Activated CD4-positive, alpha-beta T cell treated with anti-CD3 and anti-CD28 coated beads, Interleukin-2, amount 50 U/mL, for 48 hours (primary cell): ENCODE data around the gene UNC5A.

ENCODE experiments used
- DNase-seq, 2 experiments: peaks; one replicate each; pipeline ENCODE4 v3.0.0-alpha.2; 2020

UNC5A gene

GRCh38 chr5:176822041-176822792 lies 11.9 kb downstream of the UNC5A start:
- no peak for DNase-seq

DNA sequence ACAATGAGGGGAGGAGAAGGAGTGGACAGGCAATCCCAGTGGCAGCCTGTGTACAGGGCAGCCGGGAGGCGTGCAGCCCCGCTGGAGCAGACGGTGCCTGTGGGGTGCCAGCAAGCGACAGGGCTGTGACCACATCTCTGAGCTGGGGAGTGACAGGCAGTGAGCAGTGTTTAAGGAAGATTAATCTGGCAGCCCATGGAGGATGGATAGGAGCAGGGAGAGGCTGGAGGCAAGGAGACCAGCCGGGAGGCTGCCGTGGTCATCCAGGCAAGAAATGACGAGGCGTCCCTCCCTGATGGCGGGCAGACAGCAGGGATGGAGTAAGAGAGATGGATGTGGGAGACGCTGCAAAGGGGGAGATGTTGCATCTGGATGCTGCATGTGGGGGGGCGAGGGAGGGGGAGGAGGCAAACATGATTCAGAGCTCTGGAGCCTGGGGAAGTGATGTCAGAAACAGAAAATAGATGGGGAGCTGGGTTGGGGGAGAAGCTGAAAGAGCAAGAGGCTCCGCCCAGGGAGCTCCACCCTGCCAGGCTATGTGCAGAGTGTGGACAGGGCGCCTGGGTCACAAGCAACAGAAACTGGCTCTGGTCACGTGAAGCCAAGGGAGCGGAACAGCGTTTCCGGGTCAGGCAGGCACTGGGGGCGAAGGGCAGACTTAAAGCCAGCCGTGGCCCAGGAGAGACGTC lies 12.6 kb downstream of the UNC5A start:
- DNase-seq: no peak

DNA sequence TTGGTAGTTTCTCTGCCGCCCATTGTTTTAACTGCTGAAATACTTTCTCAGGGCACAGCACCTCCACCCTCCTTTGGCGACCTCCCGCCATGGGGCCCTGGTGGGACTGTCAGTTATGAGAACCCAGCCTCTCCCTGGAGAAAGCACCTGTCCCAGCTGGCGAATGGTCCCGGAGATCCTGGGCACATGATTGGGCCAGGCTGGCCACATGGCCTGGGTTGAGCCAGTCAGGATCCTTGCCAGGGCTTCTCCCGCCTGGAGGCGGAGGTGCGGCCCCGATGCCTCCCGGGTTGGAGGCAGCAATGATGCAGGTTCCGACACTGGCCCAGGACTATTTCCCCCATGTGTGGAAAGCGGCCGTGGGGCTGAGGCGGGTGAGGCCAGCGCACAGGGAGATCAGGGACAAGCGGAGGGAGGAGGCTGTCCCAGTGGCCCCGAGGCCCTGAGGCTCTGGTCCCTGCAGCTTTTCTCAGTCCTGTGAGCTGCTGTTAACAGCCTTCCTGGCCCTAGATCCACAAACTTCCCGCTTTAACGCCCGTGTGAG lies 13.6 kb downstream of the UNC5A start:
- no peak for DNase-seq

DNA sequence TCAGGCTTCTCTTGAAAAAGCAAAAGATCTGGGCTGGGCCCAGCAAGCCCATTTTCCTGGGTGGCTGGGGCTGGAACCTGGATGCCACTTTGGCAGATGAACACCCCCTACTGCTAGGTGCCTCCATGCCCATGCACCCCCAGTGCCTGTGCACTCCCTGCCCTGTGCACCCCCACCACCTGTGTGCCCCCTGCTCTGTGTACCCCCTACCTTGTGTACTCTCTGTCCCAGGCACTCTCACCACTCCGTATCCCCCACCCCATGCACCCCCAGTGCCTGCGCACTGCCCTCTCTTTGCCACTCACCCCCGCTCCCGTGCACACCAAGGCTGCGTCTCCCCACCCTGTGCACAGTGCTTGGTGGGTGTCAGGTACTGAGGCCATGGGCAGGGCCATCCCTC lies 14.2 kb downstream of the UNC5A start:
- no peak for DNase-seq

GRCh38 chr5:176825234-176825633 lies 14.9 kb downstream of the UNC5A start:
- no peak for DNase-seq

- DNase-seq: no peak
Observed at GRCh38 chr5:176825957-176826356, 15.6 kb downstream of the UNC5A start.

DNA sequence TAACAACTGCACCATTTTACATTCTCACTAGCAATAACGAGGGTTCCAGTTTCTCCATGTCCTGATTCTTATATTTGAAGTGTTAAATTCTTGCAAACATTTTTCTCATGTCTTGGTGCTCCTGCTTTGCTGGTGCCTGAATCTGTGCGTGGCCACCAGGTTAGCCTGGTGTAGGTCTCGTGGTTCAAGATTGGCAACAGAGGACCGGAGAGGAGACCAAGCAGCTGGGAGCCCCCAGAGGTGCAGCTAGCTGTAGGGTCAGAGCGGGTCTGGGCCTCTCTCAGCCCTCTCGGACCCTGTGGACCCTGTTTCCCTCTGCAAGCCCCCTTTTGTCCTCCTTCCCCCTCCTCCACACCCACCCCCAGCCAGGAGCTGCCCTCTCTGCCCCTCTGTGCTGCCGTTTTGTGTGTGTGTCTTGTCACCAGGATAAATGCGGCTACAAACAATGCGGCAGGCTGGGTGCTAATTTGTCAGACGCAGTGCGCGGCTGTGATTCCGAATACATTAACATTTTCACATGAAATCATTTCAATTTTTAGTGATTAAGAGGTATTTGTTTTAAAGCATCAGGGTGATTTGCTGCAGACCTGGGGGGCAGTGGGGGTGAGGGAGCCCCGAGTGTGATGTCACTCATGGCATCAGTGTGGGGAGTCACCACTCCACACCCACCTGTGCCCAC lies 17.5 kb downstream of the UNC5A start:
- DNase-seq: no peak

- DNase-seq: no peak
Observed at GRCh38 chr5:176829320-176829719, 19.0 kb downstream of the UNC5A start.

- DNase-seq: no peak
Observed at GRCh38 chr5:176830422-176830994, 20.1 kb downstream of the UNC5A start.

DNA sequence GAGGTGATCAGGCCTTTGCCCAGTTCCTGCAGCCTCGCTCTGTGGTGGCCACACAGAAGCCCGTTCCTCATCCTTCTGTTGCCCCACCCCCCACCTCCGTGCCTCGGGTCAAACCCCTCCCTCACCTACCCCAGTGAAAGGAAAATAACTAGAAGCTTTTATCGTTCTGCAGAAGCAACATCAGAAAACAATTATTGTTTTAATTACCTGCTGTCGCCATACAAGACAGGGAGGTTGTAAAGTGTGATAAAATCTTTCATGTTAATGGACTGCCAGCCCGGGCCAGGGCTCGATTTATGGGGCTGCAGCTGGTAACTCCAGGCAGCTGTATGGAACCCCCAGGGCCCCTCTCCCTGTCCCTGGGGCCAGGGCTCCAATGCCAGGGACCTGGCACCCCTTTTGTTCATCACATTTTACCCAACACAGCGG lies 20.6 kb downstream of the UNC5A start:
- no peak for DNase-seq

GRCh38 chr5:176831425-176831824 lies 21.1 kb downstream of the UNC5A start:
- no peak for DNase-seq

DNA sequence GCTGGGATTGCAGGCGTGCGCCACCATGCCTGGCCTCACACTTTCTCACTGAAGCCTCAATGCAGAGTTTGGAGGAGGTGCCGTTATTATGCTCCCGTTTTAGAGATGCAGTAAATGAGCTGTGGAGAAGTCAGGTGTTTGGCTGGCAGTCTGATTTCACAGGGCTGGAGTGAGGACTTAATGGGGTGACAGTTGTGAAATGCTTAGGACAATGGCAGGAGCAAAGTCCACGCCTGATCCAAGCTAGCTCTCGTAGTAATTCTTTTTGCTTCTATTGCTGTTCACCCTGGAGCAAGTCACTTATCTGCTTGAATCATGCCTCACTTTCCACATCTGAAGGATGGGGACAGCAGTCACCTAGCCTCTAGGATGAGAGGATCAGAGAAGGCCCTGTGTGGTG lies 21.8 kb downstream of the UNC5A start:
- DNase-seq: no peak

DNA sequence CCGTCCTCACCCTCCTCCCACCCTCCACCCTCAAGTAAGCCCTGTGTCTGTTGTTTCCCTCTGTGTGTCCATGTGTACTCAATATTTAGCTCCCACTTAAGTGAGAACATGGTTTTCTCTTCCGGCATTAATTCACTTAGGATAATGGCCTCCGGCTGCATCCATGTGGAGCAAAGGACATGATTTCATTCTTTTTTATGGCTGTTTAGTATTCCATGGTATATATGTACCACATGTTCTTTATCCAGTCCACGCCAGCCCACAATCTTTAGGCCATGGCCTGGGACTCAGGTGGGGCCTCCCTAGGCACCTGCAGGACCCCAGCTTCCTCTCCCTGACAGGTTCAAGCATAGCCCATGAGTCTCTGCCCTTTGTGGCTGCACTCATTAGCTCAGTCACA lies 22.9 kb downstream of the UNC5A start:
- DNase-seq: no peak

DNA sequence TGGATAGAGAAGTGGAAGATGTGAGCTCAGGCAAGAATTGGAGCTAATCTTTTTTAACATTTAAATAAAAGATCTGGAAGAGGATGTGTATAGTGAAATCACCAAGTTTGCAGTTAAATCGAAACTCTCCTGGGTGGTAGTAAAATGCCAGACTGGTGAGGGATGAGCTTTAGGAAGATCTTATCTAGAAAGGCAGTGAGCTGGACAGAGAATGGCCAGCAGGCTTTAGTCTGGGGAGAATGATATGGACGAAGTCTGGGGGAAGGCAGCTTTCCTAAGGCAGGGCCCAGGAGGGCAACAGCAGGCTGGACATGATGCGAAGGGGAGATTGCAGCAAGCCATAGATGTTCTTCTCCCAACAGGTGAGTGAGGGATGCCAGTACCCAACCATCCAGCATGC lies 25.6 kb downstream of the UNC5A start:
- no peak for DNase-seq

DNA sequence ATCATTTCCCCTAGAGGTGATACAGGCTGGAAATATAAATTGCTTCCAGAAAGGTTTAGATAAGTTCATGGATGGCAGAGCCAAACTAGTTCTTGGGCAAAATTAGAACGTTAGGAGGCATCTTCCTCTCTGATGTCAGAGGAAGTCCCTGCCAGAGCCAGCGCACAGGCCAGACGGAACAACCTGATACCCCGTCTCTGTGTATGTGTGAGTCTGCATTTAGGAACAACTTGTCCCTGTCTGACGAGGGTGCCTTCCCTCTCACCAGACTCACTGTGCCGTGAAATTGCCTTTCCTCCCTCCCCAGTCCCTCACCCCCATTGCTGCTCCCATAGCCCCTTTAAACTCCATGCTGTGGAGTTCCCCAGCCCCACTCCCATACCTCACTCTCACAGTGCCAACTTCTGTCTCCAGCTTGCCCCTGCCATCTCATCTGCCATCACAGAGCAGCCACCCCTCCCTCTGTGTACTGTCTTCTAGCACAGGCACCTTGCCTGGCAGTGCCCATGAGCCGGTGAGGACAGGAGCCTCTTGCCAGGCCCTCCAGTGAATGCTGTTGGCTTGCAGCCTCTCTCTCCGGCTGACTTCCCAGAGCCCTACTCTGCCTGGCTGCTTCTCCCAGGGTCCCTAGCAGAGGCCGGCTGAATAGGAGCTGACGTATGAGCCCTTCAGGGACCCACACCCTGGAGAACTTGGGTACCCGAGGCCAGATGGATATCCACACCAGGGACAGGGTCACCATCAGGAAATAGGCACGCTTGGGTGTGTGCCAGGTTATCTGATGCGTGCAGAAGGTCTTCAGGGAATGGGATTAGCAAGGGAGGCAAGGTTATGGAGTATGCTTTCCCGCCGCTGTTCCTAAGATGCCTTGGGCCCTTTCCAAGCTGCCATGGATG lies 26.7 kb downstream of the UNC5A start:
- no peak for DNase-seq

- peak; percentile 81 to 82 for DNase-seq
Observed at GRCh38 chr5:176837707-176838115, 27.4 kb downstream of the UNC5A start.

GRCh38 chr5:176843673-176844072 lies 33.3 kb downstream of the UNC5A start:
- no peak for DNase-seq

DNA sequence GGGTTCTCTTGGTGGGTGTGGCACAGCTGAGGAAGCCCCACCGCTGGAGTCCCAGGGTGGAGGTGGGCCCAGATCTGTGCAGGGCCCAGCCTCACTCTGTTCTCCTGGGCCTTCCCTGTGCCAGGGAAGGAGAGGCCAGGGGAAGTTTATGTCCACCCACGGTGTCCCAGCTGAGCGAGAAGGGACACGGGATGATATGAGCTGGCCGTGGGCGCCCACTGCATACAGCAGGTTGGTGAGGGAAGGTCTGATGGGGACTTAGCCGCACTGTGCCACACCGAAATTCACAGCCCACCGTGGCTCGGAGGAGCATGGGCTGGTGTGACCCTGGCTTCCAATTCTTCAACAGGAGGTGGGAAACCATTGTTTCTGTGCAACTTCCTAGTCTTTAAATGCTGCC lies 33.9 kb downstream of the UNC5A start:
- no peak for DNase-seq

DNA sequence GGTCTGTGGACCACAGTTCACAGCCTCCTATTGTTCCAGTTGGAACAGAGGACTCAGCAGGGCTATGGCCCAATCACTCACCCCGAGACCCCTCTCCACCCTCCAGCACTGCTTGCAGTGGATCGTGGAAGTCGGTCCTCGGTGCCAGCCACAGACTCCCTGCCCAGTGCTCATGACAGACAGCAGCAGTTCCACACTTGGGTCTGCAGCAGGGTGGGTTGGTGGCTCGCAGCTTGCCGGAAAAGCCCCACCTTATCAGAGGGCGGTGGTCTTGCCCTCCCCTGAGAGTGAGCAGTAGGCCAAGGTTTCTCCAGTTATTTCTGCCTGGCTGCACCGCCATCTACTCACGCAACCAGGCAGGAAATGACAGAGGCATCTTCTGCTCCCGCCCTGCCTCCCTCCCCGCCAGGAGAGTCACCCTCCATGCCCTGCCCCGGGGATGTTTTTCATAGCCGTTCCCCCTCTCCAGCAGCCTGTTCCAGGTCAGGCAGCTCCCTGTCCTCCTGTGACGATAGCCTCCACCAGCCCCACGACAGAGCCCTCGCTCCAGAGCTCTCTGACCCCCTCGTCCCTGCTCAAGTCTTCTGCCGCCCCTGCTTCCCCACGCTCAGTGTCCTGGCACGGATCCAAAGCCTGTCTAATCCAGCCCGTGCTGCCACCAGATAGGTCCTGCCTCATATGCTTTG lies 34.5 kb downstream of the UNC5A start:
- DNase-seq: no peak

- DNase-seq: no peak
Observed at GRCh38 chr5:176845392-176845713, 35.0 kb downstream of the UNC5A start.

DNA sequence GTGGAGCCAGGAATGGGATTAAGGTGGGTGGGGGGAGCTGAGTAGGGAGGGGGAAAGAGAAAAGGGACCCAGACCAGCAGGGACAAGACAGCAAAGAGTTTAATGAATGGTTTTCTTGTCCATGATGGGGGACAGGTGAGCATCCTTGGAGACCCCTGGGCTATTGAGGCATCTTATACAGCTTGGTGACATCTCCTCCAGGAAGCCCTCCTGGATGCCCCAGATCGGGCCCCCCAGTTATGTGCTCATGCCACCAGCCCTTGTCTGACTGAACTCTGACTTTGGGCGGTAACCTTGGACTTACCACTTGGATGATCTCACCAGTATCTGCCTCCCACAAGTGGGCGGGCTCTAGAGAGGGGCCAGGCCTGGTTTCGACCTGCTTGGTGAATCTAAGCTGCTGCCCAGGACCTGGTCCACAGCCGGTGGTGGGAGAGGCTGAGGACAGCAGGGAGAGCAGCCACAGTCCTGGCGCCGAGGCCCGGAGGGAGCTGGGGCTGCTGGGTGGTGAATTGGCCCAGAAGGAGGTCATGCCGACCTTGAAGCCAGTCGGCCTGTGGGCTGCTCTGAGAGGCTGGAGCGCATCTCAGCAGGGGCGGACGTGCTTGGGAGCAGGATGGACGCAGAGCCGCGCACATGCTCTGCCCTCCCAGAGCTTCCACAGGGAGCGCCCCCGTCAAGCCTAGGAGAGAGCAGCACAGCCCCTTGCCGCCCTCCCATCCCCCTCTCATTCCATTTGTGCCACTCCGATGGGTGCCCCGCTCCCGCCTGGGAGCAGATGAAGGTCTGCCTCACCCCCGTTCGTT lies 36.2 kb downstream of the UNC5A start:
- DNase-seq: peak in 1 of 2 experiments; percentile 16
